Mucosa of rectum (tissue), 2 donors: ENCODE data around the gene RSPH10B.
"Not testable (repeated sequence)": the region's sequence is repeated elsewhere in the genome, so short reads cannot be mapped to it uniquely, and the experiment has no call there.

Source experiments
- H3K27ac ChIP-seq, 2 donors: one replicate each; pipeline ENCODE4 v1.7.0; 2013; ENCODE audit warnings: inconsistent platforms in 2 of 2, low read depth in 2 of 2, low read length in 2 of 2
- H3K27me3 ChIP-seq, 2 donors: one replicate each; pipeline ENCODE4 v1.7.0; 2013; ENCODE audit warnings: low read length in 2 of 2; ENCODE audit not compliant: control insufficient read depth in 2 of 2, insufficient read depth in 2 of 2
- H3K36me3 ChIP-seq, 2 donors: one replicate each; pipeline ENCODE4 v1.7.0; 2013; ENCODE audit warnings: low read length in 2 of 2; ENCODE audit not compliant: control insufficient read depth in 2 of 2, insufficient read depth in 2 of 2
- H3K4me1 ChIP-seq, 2 donors: one replicate each; pipeline ENCODE4 v1.7.0; 2013; ENCODE audit warnings: low read length in 2 of 2, mild to moderate bottlenecking in 1 of 2; ENCODE audit not compliant: control insufficient read depth in 2 of 2, insufficient read depth in 2 of 2
- H3K4me3 ChIP-seq, 2 donors: one replicate each; pipeline ENCODE4 v1.7.0; 2013; ENCODE audit warnings: low read length in 2 of 2
- H3K9ac ChIP-seq, 2 donors: one replicate each; pipeline ENCODE4 v1.7.0; 2013; ENCODE audit warnings: low read length in 2 of 2, low read depth in 1 of 2, mild to moderate bottlenecking in 1 of 2
- H3K9me3 ChIP-seq, 2 donors: one replicate each; pipeline ENCODE4 v1.7.0; 2013; ENCODE audit warnings: low read length in 2 of 2; ENCODE audit not compliant: control insufficient read depth in 2 of 2
- donor health status: healthy.
- donor health status: Normal muscosa, but diverticular disease.

RSPH10B gene

GRCh38 chr7:5997210-5997808, 26.8 kb upstream of the RSPH10B start:
- Histone ChIP-seq H3K9ac (no peak overlapping the region), H3K27me3 (no peaks in the 10 kb centered on the region), H3K27ac (no peak overlapping the region), H3K9me3 (no peaks in the 10 kb centered on the region), H3K4me3 (no peak overlapping the region), H3K4me1 (no peaks in the 10 kb centered on the region), H3K36me3 (peaks cover 22 to 34% of the 10 kb centered on the region in 2 donors)

GRCh38 chr7:5987061-5987460, 16.6 kb upstream of the RSPH10B start:
- not testable (repeated sequence) for H3K4me1 ChIP-seq

GRCh38 chr7:5979680-5980314, 9.3 kb upstream of the RSPH10B start:
- not testable (repeated sequence) for H3K9ac ChIP-seq, H3K27ac ChIP-seq, H3K27me3 ChIP-seq, H3K4me1 ChIP-seq, H3K9me3 ChIP-seq, H3K4me3 ChIP-seq, H3K36me3 ChIP-seq

More at GRCh38 chr7:5987061-5987460, 16.6 kb upstream of the RSPH10B start:
- H3K36me3 ChIP-seq: peaks cover 9 to 22% of the 10 kb centered on the region in 2 donors
- not testable (repeated sequence) for H3K9me3 ChIP-seq, H3K27ac ChIP-seq, H3K9ac ChIP-seq, H3K27me3 ChIP-seq, H3K4me3 ChIP-seq

GRCh38 chr7:5973580-5973979, 3.1 kb upstream of the RSPH10B start:
- not testable (repeated sequence) for H3K9ac ChIP-seq, H3K36me3 ChIP-seq, H3K9me3 ChIP-seq, H3K4me3 ChIP-seq, H3K4me1 ChIP-seq, H3K27ac ChIP-seq, H3K27me3 ChIP-seq

DNA sequence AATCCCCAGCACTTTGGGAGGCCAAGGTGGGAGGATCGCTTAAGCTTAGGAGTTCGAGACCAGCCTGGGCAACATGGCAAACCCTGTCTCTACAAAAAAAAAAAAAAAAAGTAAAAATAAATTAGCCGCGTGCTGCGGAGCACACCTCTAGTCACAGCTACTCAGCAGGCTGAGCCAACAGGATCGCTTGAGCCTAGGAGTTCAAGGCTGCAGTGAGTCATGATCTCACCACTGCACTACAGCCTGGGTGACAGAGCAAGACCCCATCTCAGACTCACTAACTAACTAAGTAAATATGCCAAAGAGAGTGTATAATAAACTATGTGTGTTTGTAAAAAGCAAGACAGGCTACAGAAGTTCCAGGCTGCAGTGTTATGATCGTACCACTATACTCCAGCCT, 6.7 kb downstream of the RSPH10B start:
- not testable (repeated sequence) for H3K4me1 ChIP-seq, H3K27me3 ChIP-seq, H3K36me3 ChIP-seq, H3K9ac ChIP-seq, H3K9me3 ChIP-seq, H3K4me3 ChIP-seq, H3K27ac ChIP-seq

GRCh38 chr7:5963205-5963604, 7.3 kb downstream of the RSPH10B start:
- not testable (repeated sequence) for H3K4me3 ChIP-seq, H3K9ac ChIP-seq, H3K27ac ChIP-seq, H3K9me3 ChIP-seq, H3K36me3 ChIP-seq, H3K27me3 ChIP-seq, H3K4me1 ChIP-seq

- H3K9ac ChIP-seq, H3K27ac ChIP-seq, H3K4me3 ChIP-seq, H3K4me1 ChIP-seq, H3K27me3 ChIP-seq, H3K9me3 ChIP-seq, H3K36me3 ChIP-seq: not testable (repeated sequence)
Measured at GRCh38 chr7:5934945-5935450, 35.5 kb downstream of the RSPH10B start.

- H3K36me3 ChIP-seq, H3K4me1 ChIP-seq, H3K27me3 ChIP-seq, H3K9me3 ChIP-seq, H3K27ac ChIP-seq, H3K9ac ChIP-seq, H3K4me3 ChIP-seq: not testable (repeated sequence)
Measured at GRCh38 chr7:5931905-5932644, 38.4 kb downstream of the RSPH10B start.

GRCh38 chr7:5931250-5931649, 39.2 kb downstream of the RSPH10B start:
- H3K27me3 ChIP-seq, H3K36me3 ChIP-seq, H3K4me1 ChIP-seq, H3K27ac ChIP-seq, H3K9me3 ChIP-seq, H3K4me3 ChIP-seq, H3K9ac ChIP-seq: not testable (repeated sequence)

DNA sequence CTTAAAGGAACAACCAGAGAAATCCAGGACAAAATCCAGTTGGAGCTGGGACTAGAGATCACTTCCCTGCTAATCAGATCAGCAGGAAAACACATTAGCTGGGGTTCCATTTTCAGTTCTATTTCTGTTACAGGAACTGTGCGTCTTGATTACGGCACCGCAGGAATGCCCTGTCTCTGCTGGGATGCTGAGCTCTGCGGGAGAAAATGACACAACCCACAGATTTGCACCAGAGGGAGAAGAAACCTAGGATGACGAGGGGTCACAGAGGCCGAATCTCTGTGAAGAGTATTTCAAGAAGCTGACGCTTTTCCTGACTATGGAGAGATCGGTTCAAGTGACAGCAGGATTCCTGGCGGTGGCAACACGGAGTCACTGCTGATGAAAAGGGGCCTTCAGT, 40.2 kb downstream of the RSPH10B start:
- not testable (repeated sequence) for H3K4me1 ChIP-seq, H3K9me3 ChIP-seq, H3K36me3 ChIP-seq, H3K27ac ChIP-seq, H3K27me3 ChIP-seq, H3K4me3 ChIP-seq, H3K9ac ChIP-seq
